Measurements from ENCODE around the gene MTERF4.

MTERF4 gene

GRCh38 chr2:241048149-241048948, 53.7 kb downstream of the MTERF4 start:
- no peak for DNase-seq

- no peak for DNase-seq
These were observed 54.7 kb downstream of the MTERF4 start for GRCh38 chr2:241047253-241048010.
